NCI-H2171 treated with DMSO at 0.1 percent for 48 hours (cell line): ENCODE measurements around the gene ITIH3.
"Not testable (repeated sequence)": the region's sequence is repeated elsewhere in the genome, so short reads cannot be mapped to it uniquely, and the experiment has no call there.

Experiments
- DNase-seq: peaks from one replicate; lab custom pipeline; 2025; lab: John Stamatoyannopoulos, UW

Gene ITIH3

GRCh38 chr3:52794612-52795099 lies at the start of gene ITIH3:
ITIH3 (plus strand) TSS chr3:52794796; CDS start chr3:52794804, 8 bp downstream.
- DNase-seq = no peak

- DNase-seq = no peak
Measured at GRCh38 chr3:52752045-52752660, 42.4 kb upstream of the ITIH3 start.

GRCh38 chr3:52754373-52754772 lies 40.2 kb upstream of the ITIH3 start:
- no peak for DNase-seq

- DNase-seq = no peak
Measured at GRCh38 chr3:52756141-52756540, 38.5 kb upstream of the ITIH3 start.

- no peak for DNase-seq
Measured at GRCh38 chr3:52763466-52763865, 31.1 kb upstream of the ITIH3 start.

- DNase-seq = no peak
Measured at GRCh38 chr3:52769786-52770455, 24.7 kb upstream of the ITIH3 start.

- peak; percentile 83 for DNase-seq
Measured at GRCh38 chr3:52770496-52771333, 23.9 kb upstream of the ITIH3 start, which contains the start of gene NEK4. NEK4 (minus strand) TSS chr3:52770940; CDS start chr3:52770746, 194 bp downstream.

- DNase-seq = no peak
Measured at GRCh38 chr3:52771334-52771681, 23.3 kb upstream of the ITIH3 start.

- DNase-seq = no peak
Measured at GRCh38 chr3:52771702-52772101, 22.9 kb upstream of the ITIH3 start.

GRCh38 chr3:52773361-52774065 lies 21.1 kb upstream of the ITIH3 start:
- DNase-seq = no peak

GRCh38 chr3:52774066-52774713 lies 20.4 kb upstream of the ITIH3 start:
- DNase-seq = no peak

GRCh38 chr3:52774901-52775864 lies 19.4 kb upstream of the ITIH3 start:
- DNase-seq = no peak

GRCh38 chr3:52775877-52776276 lies 18.7 kb upstream of the ITIH3 start:
- no peak for DNase-seq

GRCh38 chr3:52776486-52776885 lies 18.1 kb upstream of the ITIH3 start:
- not testable (repeated sequence) for DNase-seq

- no peak for DNase-seq
Measured at GRCh38 chr3:52777127-52777958, 17.3 kb upstream of the ITIH3 start, which contains the start of gene ITIH1. ITIH1 (plus strand) TSS chr3:52777599; CDS start chr3:52777616, 17 bp downstream.

- DNase-seq = no peak
Measured at GRCh38 chr3:52777959-52778805, 16.4 kb upstream of the ITIH3 start.

- no peak for DNase-seq
Measured at GRCh38 chr3:52779011-52779836, 15.4 kb upstream of the ITIH3 start.
